GM18858 (cell line): ENCODE data around the gene EDARADD.
"Not testable (repeated sequence)": the region's sequence is repeated elsewhere in the genome, so short reads cannot be mapped to it uniquely, and the experiment has no call there.

Experiments used
- ATAC-seq: cut with Tn5 transposase; IDR thresholded peaks from one replicate; pipeline ENCODE4 v1.9.1; 2021; ENCODE audit not compliant: unreplicated experiment

EDARADD gene

GRCh38 chr1:236484310-236484971, 90.4 kb downstream of the EDARADD start:
- ATAC-seq = no peak

- ATAC-seq = no peak
These were observed 92.4 kb downstream of the EDARADD start for GRCh38 chr1:236486356-236487002.

DNA sequence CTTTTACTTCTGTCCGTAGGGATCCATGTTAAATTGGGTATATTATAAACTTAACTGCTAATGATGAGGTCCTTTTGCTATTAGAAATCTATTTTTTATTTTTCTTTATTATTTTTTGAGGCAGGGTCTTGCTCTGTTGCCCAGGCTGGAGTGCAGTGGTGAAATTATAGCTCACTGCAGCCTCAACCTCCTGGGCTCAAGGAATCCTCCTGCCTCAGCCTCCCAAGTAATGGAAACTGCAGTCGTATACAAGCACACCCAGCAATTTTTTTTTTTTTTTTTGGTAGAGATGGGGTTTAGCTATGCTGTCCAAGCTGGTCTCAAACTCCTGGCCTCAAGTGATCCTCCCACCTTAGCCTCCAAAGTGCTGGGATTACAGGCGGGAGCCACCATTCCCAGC, 95.1 kb downstream of the EDARADD start:
- ATAC-seq = not testable (repeated sequence)

GRCh38 chr1:236489710-236490377, 95.8 kb downstream of the EDARADD start:
- ATAC-seq = no peak

DNA sequence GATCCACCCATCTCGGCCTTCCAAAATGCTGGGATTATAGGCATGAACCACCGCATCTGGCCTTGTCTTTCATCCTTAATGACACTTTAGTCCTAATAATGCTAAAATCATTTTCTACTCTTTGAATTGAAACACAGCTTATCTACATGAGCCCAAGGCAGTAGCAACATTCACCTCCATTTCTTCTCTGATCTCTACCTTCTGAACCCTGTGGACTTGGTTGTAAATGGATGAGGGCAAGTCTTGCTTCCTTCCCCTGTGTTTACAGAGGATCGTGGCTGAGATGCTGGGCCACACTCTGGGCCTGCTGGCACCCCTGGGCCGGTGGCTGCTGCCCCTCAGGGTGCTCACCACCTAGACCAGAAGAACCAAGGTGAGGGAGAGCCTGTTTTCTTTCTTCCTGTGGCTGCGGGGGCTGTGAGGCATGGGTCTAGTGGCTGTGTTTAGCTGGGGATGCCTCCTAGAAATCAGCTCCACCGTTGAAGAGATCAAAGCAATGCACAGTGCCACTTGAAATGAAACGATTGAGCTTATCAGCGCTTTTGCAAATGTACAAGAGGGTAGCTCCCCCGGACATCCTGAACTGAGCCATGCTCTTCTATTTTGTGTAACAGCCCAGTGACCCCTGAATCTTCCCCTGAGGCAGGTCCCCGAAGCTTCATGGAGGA, 97.5 kb downstream of the EDARADD start:
- ATAC-seq = no peak

DNA sequence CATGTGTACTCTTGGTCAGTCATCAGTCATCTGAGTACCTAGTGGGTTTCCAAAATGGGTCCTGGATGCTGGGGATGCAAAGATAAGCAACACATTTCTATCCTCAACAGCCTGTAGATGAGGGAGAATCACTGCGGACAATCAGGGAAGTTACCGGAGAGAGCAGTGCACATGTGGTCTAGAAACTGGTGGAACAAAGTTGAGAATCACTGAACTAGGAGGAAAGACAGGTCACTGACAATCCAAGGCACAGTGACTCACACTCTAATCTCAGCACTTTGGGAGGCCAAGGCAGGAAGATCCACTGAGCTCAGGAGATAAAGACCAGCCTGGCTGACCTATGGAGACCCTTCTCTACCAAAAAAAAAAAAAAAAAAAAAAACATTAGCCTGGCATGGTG, 98.3 kb downstream of the EDARADD start:
- no peak for ATAC-seq

- ATAC-seq = no peak
These were observed 100.0 kb downstream of the EDARADD start for GRCh38 chr1:236494082-236494481.

- ATAC-seq = no peak
These were observed 100.7 kb downstream of the EDARADD start for GRCh38 chr1:236494586-236495466.

DNA sequence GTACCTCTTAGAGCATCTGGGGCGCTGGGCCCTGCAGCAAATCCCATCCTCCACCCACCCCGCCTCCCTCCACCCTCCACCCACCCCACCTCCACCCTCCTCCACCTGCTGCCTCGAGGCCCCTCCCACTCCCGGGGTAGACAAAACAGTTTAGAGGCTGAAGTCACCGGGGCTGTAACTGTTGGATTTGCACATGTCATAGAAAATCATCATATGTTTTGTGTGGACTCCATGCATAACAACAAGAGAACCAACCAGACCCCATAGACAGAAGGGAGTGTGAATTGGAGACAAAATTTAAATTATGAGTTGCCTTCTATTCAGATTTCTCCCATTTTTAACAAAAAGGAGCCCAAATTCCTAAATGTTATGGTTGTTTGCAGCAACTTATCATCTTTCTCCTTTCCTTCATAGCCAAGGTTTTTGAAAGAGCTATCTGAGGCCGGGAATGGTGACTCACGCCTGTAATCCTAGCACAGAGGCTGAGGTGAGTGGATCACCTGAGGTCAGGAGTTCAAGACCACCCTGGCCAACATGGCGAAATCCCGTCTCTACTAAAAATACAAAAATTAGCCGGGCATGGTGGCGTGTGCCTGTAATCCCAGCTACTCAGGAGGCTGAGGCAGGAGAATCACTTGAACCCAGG, 101.5 kb downstream of the EDARADD start:
- no peak for ATAC-seq

DNA sequence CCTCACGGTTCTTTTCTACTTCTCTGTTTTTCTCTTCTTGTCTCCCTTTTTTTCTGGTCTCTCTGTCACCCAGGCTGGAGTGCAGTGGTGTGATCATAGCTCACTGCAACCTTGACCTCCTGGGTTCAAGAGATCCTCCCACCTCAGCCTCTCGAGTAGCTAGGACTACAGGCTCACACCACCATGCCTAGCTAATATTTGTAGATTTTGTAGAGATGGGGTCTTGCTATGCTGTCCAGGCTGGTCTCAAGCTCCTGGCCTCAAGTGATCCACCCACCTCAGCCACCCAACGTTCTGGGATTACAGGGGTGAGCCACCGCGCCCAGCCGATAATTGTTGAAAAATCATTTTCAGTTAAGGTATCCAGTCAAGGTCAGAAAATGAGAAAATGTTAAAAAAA, 103.8 kb downstream of the EDARADD start:
- ATAC-seq = no peak

DNA sequence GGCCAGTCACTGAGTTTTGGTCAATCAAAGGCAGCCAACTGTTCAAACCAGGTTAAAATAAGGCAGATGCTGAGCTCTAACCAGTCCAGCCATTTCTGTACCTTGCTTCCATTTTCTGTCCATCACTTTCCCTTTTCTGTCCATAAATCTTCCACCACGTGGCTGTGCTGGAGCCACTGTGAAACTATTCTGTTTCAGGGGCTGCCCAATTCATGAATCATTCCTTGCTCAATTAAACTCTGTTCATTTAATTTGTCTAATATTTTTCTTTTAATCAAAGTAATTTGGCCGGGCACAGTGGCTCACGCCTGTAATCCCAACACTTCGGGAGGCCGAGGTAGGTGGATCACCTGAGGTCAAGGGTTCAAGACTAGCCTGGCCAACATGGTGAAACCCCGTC, 107.0 kb downstream of the EDARADD start:
- ATAC-seq = no peak

DNA sequence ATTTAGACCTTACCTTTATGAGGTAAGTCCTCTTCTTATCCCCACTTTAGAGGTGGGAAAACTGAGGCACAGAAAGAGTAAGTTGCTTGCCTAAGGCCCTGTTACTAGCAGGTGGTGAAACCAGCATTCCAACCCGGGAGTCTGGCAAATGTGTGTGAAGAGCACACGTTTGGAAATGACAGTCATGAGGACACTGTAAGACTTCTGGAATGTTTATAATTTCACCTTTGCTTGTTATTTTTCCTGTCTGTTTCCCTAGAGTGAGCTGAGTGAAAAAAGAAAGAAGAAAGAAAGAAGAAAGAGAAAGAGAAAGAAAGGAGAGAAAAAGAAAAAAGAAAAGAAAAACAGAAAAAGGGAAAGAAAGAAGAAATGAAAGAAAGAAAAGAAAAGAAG, 108.5 kb downstream of the EDARADD start:
- ATAC-seq = no peak

GRCh38 chr1:236502972-236503639, 109.0 kb downstream of the EDARADD start:
- ATAC-seq = no peak

GRCh38 chr1:236504338-236504737, 110.3 kb downstream of the EDARADD start:
- ATAC-seq = not testable (repeated sequence)

- ATAC-seq = no peak
These were observed 113.1 kb downstream of the EDARADD start for GRCh38 chr1:236507022-236507700.

- no peak for ATAC-seq
These were observed 114.5 kb downstream of the EDARADD start for GRCh38 chr1:236508593-236509027.

- no peak for ATAC-seq
These were observed 115.1 kb downstream of the EDARADD start for GRCh38 chr1:236509203-236509602.

DNA sequence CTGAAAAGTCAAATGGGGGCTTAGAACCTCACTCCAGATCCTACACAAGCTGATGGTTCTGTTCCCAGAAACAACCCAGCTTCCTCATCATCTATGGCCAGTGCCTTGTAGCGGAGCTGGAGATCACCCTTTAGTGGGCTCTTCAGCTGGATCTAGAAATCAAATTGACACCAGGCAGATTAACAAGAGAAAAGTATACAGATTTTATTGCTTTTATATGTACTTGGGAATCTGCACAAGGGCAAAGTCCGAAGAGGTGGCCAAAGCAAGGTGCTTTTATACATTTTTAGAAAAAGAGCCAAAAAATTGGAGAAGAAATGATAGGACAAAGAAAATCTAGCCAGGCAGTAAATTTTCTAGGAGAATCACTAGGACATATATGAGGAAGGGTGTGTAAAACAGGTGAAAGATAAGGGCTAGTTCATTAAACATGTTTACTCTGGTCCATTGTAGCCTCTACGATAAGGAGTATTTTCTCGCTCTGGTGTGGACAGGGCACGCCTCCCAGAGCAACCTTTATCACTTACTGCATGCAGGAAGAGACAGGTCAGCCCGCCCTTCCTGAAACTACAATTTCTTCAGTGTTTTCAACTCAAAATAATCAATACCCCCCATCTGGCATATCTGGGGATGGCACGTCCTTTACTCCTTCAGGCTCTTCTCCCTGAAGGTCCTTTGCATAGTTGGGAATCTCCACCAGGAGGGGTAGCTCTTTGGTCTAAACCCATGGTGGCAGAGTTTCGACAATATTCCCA, 115.7 kb downstream of the EDARADD start:
- ATAC-seq = no peak
